ENCODE measurements around the gene KRT12. TPM values are rescaled to one million over a fixed set of nuclear protein-coding genes. Genes with fewer than 3 reads are reported as not detected.

Gene KRT12
- total and polyA plus RNA-seq, 9 of the 15 experiments (the other 6 are each of a cell fraction or from before 2014, with no cell fraction given), result 0.18 to 7.0 (median 2.2) TPM

DNA sequence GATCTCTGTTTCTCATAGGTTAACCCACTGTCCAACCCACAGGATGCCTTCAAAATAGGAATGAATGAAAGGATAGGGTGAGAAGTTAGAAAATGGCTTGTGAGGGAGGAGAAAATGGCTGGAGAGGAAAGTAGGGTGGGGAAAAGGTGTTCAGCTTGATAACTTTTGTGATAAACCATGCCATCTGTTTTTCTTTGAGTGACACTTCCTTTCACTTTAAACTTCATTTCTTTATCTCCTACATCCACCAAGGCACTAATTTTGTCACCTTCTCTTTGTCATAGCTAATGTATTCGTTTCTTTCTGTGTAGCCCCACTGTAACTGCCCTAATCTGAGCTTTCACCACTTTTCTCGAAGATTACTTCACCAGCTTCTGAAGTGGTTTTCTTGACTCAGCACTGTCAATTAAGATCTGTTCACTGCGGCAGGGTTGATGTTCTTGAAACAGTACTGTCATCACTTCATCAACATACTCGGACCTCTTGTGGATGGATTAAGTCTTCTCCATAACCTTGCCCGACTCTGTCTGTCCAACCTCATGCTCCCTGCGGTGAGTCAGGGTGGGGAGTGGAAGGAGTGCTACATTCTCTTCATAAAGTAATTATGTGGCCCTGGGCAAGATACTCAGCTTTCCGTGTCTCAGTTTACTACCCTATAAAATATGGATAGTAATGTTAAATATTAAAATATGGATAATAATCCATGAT, 39.1 kb downstream of the KRT12 start (continued):
- TF ChIP-seq ZBTB40 (IDR thresholded peaks at IDR 0.05) (no peak), ZBTB40 (CRISPR knock-in tag; IDR thresholded peaks at IDR 0.05) (no peak), MAFG (tag; conservative IDR thresholded peaks at IDR 0.05) (peak; percentile 88), SIN3A (IDR thresholded peaks at IDR 0.05; ENCODE audit: borderline replicate concordance in 2 of 2, control insufficient read depth in 1 of 2, low read depth in 2 of 2, low read length in 2 of 2) (no peak), PURB (CRISPR knock-in tag; IDR thresholded peaks at IDR 0.05; ENCODE audit: low read depth) (no peak), RBM17 (IDR thresholded peaks at IDR 0.05; ENCODE audit: borderline replicate concordance, low read depth, low read length) (no peak), PHTF2 (CRISPR knock-in tag; IDR thresholded peaks at IDR 0.05) (no peak), CBX2 (IDR thresholded peaks at IDR 0.05; ENCODE audit: insufficient read depth, low read length, poor library complexity, severe bottlenecking) (no peak), NFYB (IDR thresholded peaks at IDR 0.05; ENCODE audit: extremely low read depth, insufficient read length) (no peak), PPARD (CRISPR knock-in tag; IDR thresholded peaks at IDR 0.05) (no peak), ZNF224 (CRISPR knock-in tag; IDR thresholded peaks at IDR 0.05) (no peak), SETDB1 (IDR thresholded peaks at IDR 0.05; ENCODE audit: low read length) (no peak), PCBP1 (IDR thresholded peaks at IDR 0.05; ENCODE audit: low read depth, low read length, poor library complexity, severe bottlenecking) (no peak), MECOM (CRISPR knock-in tag; IDR thresholded peaks at IDR 0.05) (no peak)
- TF ChIP-seq, protein P1, sequence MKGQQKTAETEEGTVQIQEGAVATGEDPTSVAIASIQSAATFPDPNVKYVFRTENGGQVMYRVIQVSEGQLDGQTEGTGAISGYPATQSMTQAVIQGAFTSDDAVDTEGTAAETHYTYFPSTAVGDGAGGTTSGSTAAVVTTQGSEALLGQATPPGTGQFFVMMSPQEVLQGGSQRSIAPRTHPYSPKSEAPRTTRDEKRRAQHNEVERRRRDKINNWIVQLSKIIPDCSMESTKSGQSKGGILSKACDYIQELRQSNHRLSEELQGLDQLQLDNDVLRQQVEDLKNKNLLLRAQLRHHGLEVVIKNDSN (CRISPR knock-in tag; IDR thresholded peaks at IDR 0.05), result no peak
- TF ChIP-seq, protein P2, sequence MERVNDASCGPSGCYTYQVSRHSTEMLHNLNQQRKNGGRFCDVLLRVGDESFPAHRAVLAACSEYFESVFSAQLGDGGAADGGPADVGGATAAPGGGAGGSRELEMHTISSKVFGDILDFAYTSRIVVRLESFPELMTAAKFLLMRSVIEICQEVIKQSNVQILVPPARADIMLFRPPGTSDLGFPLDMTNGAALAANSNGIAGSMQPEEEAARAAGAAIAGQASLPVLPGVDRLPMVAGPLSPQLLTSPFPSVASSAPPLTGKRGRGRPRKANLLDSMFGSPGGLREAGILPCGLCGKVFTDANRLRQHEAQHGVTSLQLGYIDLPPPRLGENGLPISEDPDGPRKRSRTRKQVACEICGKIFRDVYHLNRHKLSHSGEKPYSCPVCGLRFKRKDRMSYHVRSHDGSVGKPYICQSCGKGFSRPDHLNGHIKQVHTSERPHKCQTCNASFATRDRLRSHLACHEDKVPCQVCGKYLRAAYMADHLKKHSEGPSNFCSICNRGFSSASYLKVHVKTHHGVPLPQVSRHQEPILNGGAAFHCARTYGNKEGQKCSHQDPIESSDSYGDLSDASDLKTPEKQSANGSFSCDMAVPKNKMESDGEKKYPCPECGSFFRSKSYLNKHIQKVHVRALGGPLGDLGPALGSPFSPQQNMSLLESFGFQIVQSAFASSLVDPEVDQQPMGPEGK (CRISPR knock-in tag; IDR thresholded peaks at IDR 0.05; ENCODE audit: borderline replicate concordance), result no peak
